H1 (cell line): ENCODE results near the gene FSTL4. TPM values are rescaled to one million over a fixed set of nuclear protein-coding genes. Genes with fewer than 3 reads are reported as not detected.

Experiments
- CTCF ChIA-PET: fragments of 300-600 bp; sonication (Branson Sonifier 250); formaldehyde crosslinking; loops from one replicate; lab custom pipeline; 2021; ENCODE audit not compliant: partially characterized antibody; lab: Charles Lee
- POLR2A ChIA-PET: fragments of 300-600 bp; sonication (Branson Sonifier 250); formaldehyde crosslinking; loops from one replicate; lab custom pipeline; 2021; ENCODE audit warnings: inconsistent platforms; ENCODE audit not compliant: partially characterized antibody; lab: Charles Lee
- DNase-seq, 2 experiments: peaks; one replicate each; pipeline versions ENCODE4 v3.0.0 to v3.0.0-alpha.2; 2010 to 2022; ENCODE audit warnings: low spot score in 2 of 2, low read depth in 1 of 2, mixed read lengths in 1 of 2
- FAIRE-seq: peaks from 2 replicates; lab custom pipeline; 2011; peaks lifted over from hg19 to GRCh38; lab: Jason Lieb, UNC
- H2AFZ ChIP-seq: 2 replicates; pipeline ENCODE4 v1.8.1; 2012; ENCODE audit warnings: low read length, inconsistent platforms
- H2AK5ac ChIP-seq: 2 replicates; pipeline ENCODE4 v1.6.1; 2013; ENCODE audit warnings: low read depth, low read length
- H2BK120ac ChIP-seq: replicated peaks from 2 replicates; pipeline ENCODE3; 2013; ENCODE audit warnings: low read depth, low read length, inconsistent platforms
- H2BK12ac ChIP-seq: 2 replicates; pipeline ENCODE4 v1.6.1; 2013; ENCODE audit warnings: low read depth, low read length
- H2BK15ac ChIP-seq: 2 replicates; pipeline ENCODE4 v1.6.1; 2013; ENCODE audit warnings: low read length
- H2BK20ac ChIP-seq: 2 replicates; pipeline ENCODE4 v1.6.1; 2013; ENCODE audit warnings: low read length
- H2BK5ac ChIP-seq: 2 replicates; pipeline ENCODE4 v1.6.1; 2013; ENCODE audit warnings: low read depth, low read length
- H3K14ac ChIP-seq: 2 replicates; pipeline ENCODE4 v1.6.1; 2013; ENCODE audit warnings: inconsistent platforms; ENCODE audit not compliant: insufficient read length
- H3K18ac ChIP-seq: 2 replicates; pipeline ENCODE4 v1.6.1; 2013; ENCODE audit warnings: low read length; ENCODE audit errors: extremely low read depth
- H3K23ac ChIP-seq: 2 replicates; pipeline ENCODE4 v1.6.1; 2013; ENCODE audit warnings: inconsistent platforms; ENCODE audit not compliant: insufficient read length
- H3K23me2 ChIP-seq: 2 replicates; pipeline ENCODE4 v1.6.1; 2013; ENCODE audit warnings: low read depth, low read length
- H3K27ac ChIP-seq: 2 replicates; pipeline ENCODE4 v1.6.1; 2011; ENCODE audit warnings: low read depth, low read length, inconsistent platforms
- H3K27me3 ChIP-seq, 4 experiments: replicated peaks in 1 of 4; 1 replicate in 1 of 4; 2 replicates in 3 of 4; pipeline versions ENCODE4 v1.6.1 to v1.8.1; 2011 to 2013; ENCODE audit warnings: low read length in 3 of 4, mild to moderate bottlenecking in 3 of 4, inconsistent platforms in 2 of 4, mixed read lengths in 2 of 4, moderate library complexity in 1 of 4; ENCODE audit not compliant: control insufficient read depth in 3 of 4, insufficient read depth in 3 of 4; ENCODE audit errors: extremely low read depth in 1 of 4
- H3K36me3 ChIP-seq, 4 experiments: 2 replicates each; pipeline versions ENCODE4 v1.6.1 to v1.8.1; 2011 to 2013; ENCODE audit warnings: mild to moderate bottlenecking in 4 of 4, low read length in 3 of 4, moderate library complexity in 2 of 4, control low read depth in 1 of 4, inconsistent platforms in 1 of 4; ENCODE audit not compliant: insufficient read depth in 4 of 4, control insufficient read depth in 2 of 4
- H3K4ac ChIP-seq: replicated peaks from 2 replicates; pipeline ENCODE3; 2013; ENCODE audit warnings: low read length, low read depth, mixed read lengths, inconsistent platforms; ENCODE audit not compliant: insufficient read length
- H3K4me1 ChIP-seq, 4 experiments: replicated peaks in 1 of 4; 1 replicate in 1 of 4; 2 replicates in 3 of 4; pipeline versions ENCODE4 v1.6.1 to v1.8.1; 2011 to 2013; ENCODE audit warnings: low read length in 3 of 4, inconsistent platforms in 2 of 4, mixed read lengths in 1 of 4; ENCODE audit not compliant: insufficient read depth in 4 of 4, control insufficient read depth in 3 of 4
- H3K4me2 ChIP-seq, 2 experiments: 2 replicates each; pipeline versions ENCODE4 v1.6.1 to v1.8.1; 2011 to 2013; ENCODE audit warnings: low read depth in 2 of 2, low read length in 2 of 2, control low read depth in 1 of 2, inconsistent platforms in 1 of 2, mild to moderate bottlenecking in 1 of 2; ENCODE audit not compliant: insufficient read depth in 1 of 2
- H3K4me3 ChIP-seq, 4 experiments: fragments of 200-600, 300-600 bp in 1 of 4; sonication (generic), shearing (Covaris generic), sonication (Bioruptor Twin) in 1 of 4; 2 replicates each; pipeline versions ENCODE4 v1.5.1 to v1.8.1; 2011 to 2016; ENCODE audit warnings: low read length in 4 of 4, low read depth in 3 of 4, control low read depth in 2 of 4, inconsistent platforms in 2 of 4, mild to moderate bottlenecking in 2 of 4, mixed read lengths in 1 of 4, moderate library complexity in 1 of 4; ENCODE audit not compliant: insufficient read depth in 2 of 4; ENCODE audit errors: extremely low read depth in 1 of 4
- H3K56ac ChIP-seq: replicated peaks from 2 replicates; pipeline ENCODE3; 2013; ENCODE audit warnings: low read depth, mild to moderate bottlenecking, mixed read lengths, low read length, inconsistent platforms; ENCODE audit not compliant: insufficient read length
- H3K79me1 ChIP-seq: 2 replicates; pipeline ENCODE4 v1.6.1; 2013; ENCODE audit warnings: low read depth, low read length, control low read depth
- H3K79me2 ChIP-seq, 2 experiments: 2 replicates each; pipeline versions ENCODE4 v1.6.1 to v1.8.1; 2012 to 2013; ENCODE audit warnings: low read length in 2 of 2, mild to moderate bottlenecking in 2 of 2, inconsistent platforms in 1 of 2; ENCODE audit not compliant: insufficient read depth in 2 of 2, control insufficient read depth in 1 of 2
- H3K9ac ChIP-seq, 4 experiments: replicated peaks in 1 of 4; 1 replicate in 1 of 4; 2 replicates in 3 of 4; pipeline versions ENCODE4 v1.6.1 to v1.8.1; 2011 to 2013; ENCODE audit warnings: low read depth in 3 of 4, low read length in 3 of 4, control low read depth in 2 of 4, mild to moderate bottlenecking in 2 of 4, moderate library complexity in 2 of 4, inconsistent platforms in 1 of 4; ENCODE audit errors: extremely low read depth in 1 of 4
- H3K9me3 ChIP-seq, 2 experiments: 2 replicates each; pipeline versions ENCODE4 v1.6.1 to v1.8.1; 2012 to 2013; ENCODE audit warnings: mild to moderate bottlenecking in 2 of 2, moderate library complexity in 2 of 2, control low read depth in 1 of 2, inconsistent platforms in 1 of 2, low read depth in 1 of 2, low read length in 1 of 2, mixed read lengths in 1 of 2; ENCODE audit not compliant: insufficient read depth in 2 of 2
- H4K20me1 ChIP-seq, 2 experiments: replicated peaks in 1 of 2; 2 replicates each; pipeline versions ENCODE3 to v1.8.1; 2011 to 2013; ENCODE audit warnings: inconsistent platforms in 2 of 2, low read length in 2 of 2, mild to moderate bottlenecking in 1 of 2; ENCODE audit not compliant: insufficient read depth in 2 of 2, control insufficient read depth in 1 of 2
- H4K5ac ChIP-seq: 2 replicates; pipeline ENCODE4 v1.6.1; 2013; ENCODE audit warnings: low read length, low read depth, mixed read lengths, inconsistent platforms; ENCODE audit not compliant: insufficient read length
- H4K8ac ChIP-seq: 2 replicates; pipeline ENCODE4 v1.8.0; 2013; ENCODE audit warnings: mild to moderate bottlenecking, moderate library complexity, low read length, inconsistent platforms; ENCODE audit not compliant: insufficient read depth; ENCODE audit errors: extremely low read depth
- H4K91ac ChIP-seq: replicated peaks from 2 replicates; pipeline ENCODE3; 2013; ENCODE audit warnings: low read length, mixed read lengths, inconsistent platforms; ENCODE audit not compliant: insufficient read length
- CHD1 ChIP-seq: IDR thresholded peaks from 2 replicates; pipeline ENCODE4 v1.6.1; 2012; ENCODE audit warnings: low read depth, low read length, improper control_type of control experiment
- CTBP2 ChIP-seq: IDR thresholded peaks from 2 replicates; pipeline ENCODE4 v1.7.0; 2011; ENCODE audit warnings: borderline replicate concordance, mild to moderate bottlenecking, moderate library complexity, mixed read lengths, low read length; ENCODE audit not compliant: insufficient read depth, insufficient read length
- MAX ChIP-seq: IDR thresholded peaks from 2 replicates; pipeline ENCODE4 v1.6.1; 2012; ENCODE audit warnings: inconsistent platforms
- POLR2A ChIP-seq, 2 experiments: IDR thresholded peaks; 1 replicate in 1 of 2; 2 replicates in 1 of 2; pipeline ENCODE4 v1.6.1; 2011; ENCODE audit warnings: low read depth in 2 of 2, low read length in 2 of 2, mild to moderate bottlenecking in 2 of 2; ENCODE audit errors: control extremely low read depth in 1 of 2
- POU5F1 ChIP-seq: IDR thresholded peaks from 2 replicates; pipeline ENCODE4 v1.6.1; 2011; ENCODE audit warnings: low read depth, mild to moderate bottlenecking, low read length, moderate library complexity
- SP1 ChIP-seq: IDR thresholded peaks from 2 replicates; pipeline ENCODE4 v1.6.1; 2011; ENCODE audit warnings: low read depth, low read length
- SP2 ChIP-seq: IDR thresholded peaks from 2 replicates; pipeline ENCODE4 v1.6.1; 2012; ENCODE audit warnings: mild to moderate bottlenecking, low read length, inconsistent platforms
- SRF ChIP-seq: IDR thresholded peaks from 2 replicates; pipeline ENCODE4 v1.6.1; 2011; ENCODE audit warnings: mild to moderate bottlenecking, low read depth, low read length, moderate library complexity
- TAF1 ChIP-seq: IDR thresholded peaks from 2 replicates; pipeline ENCODE4 v1.6.1; 2011; ENCODE audit warnings: mild to moderate bottlenecking, low read depth, low read length
- WGBS, 2 experiments: shearing (Covaris generic) in 1 of 2; methylation state at CpG; one replicate each; pipeline versions ENCODE4 v1.1.6 to v1.1.7; 2013 to 2015; ENCODE audit warnings: low lambda C conversion rate in 2 of 2, mixed read lengths in 2 of 2, inconsistent platforms in 1 of 2, low coverage in 1 of 2, missing lambda C conversion rate in 1 of 2; ENCODE audit not compliant: insufficient replicate concordance in 2 of 2, insufficient coverage in 1 of 2, insufficient read length in 1 of 2; ENCODE audit errors: extremely low coverage in 1 of 2, missing lambda C conversion rate in 1 of 2; 5-methylcytosine and 5-hydroxymethylcytosine counted together
- polyA plus RNA-seq, 7 experiments: library from polyadenylated mRNA; depleted of rRNA in 3 of 7; stranded (reverse) in 5 of 7; unstranded in 2 of 7; fragments of >200 nt in 5 of 7; fragments of 200-250 nt in 2 of 7; gene quantifications; 1 replicate in 5 of 7; 2 replicates in 1 of 7; 4 replicates in 1 of 7; pipeline versions ENCODE4 v1.2.1 to v1.2.3, GENCODE V29; 2011 to 2013; ENCODE audit warnings: missing spikeins in 2 of 7, mixed read lengths in 2 of 7
- total RNA-seq: library from RNA; stranded (reverse); fragmentation: NEBNext Ultra II Directional; extraction: Animal tissue kit (Norgen Biotek cat#: 25700); gene quantifications from 2 replicates; pipeline ENCODE4 v1.2.1, GENCODE V29; 2021
- TF ChIP-seq, protein P1 (sequence below), 3 experiments: IDR thresholded peaks; 1 replicate in 2 of 3; 2 replicates in 1 of 3; pipeline versions ENCODE4 v1.5.1 to v1.6.1; 2011; ENCODE audit warnings: low read length in 3 of 3, mild to moderate bottlenecking in 3 of 3, inconsistent platforms in 2 of 3, low read depth in 1 of 3, moderate library complexity in 1 of 3; ENCODE audit not compliant: insufficient read depth in 1 of 3; ENCODE audit errors: control extremely low read depth in 1 of 3

FSTL4 gene
- total and polyA plus RNA-seq, 2 of the 8 experiments (the other 6 are each of a cell fraction or from before 2014, with no cell fraction given): 3.1 to 4.1 TPM

- Histone ChIP-seq H3K23ac (no peak overlapping the region), H3K4me2 (no peak overlapping the region), H4K5ac (no peak overlapping the region), H3K9me3 (no peaks in the 10 kb centered on the region), H3K4ac (no peak overlapping the region), H3K36me3 (no peaks in the 10 kb centered on the region), H2AFZ (no peak overlapping the region), H2BK120ac (no peak overlapping the region), H2AK5ac (no peak overlapping the region), H2BK20ac (no peak overlapping the region), H2BK5ac (no peak overlapping the region), H3K79me2 (no peaks in the 10 kb centered on the region), H3K27me3 (no peaks in the 10 kb centered on the region), H3K4me3 (no peak overlapping the region), H3K4me1 (no peaks in the 10 kb centered on the region), H3K23me2 (no peaks in the 10 kb centered on the region), H4K8ac (no peak overlapping the region), H3K14ac (no peak overlapping the region), H3K27ac (no peak overlapping the region), H2BK12ac (no peak overlapping the region), H4K20me1 (no peaks in the 10 kb centered on the region), H3K56ac (no peak overlapping the region), H3K9ac (no peak overlapping the region), H3K79me1 (no peaks in the 10 kb centered on the region), H4K91ac (no peak overlapping the region), H2BK15ac (no peak overlapping the region), H3K18ac (no peak overlapping the region)
- POLR2A ChIA-PET: no interaction called here
- no peak for FAIRE-seq
- peak in 1 of 2 experiments; percentile 16 for DNase-seq
- WGBS, 2 experiments: 96% methylated on average over 6 of the region's 6 CpGs; no CpG with 5 or more reads in 1 of the 2 experiments
- CTCF ChIA-PET: interaction anchor here (2.0 kb wide), 1 partner anchor 13 kb away, joined by 4 read pairs; no protein-coding TSS in a partner anchor
- TF ChIP-seq POLR2A (IDR thresholded peaks at IDR 0.05; ENCODE audit: control extremely low read depth in 1 of 2, low read depth in 2 of 2, low read length in 2 of 2): no peak
- TF ChIP-seq MAX: no peak
- TF ChIP-seq CTBP2: no peak
- TF ChIP-seq SRF: no peak
- TF ChIP-seq TAF1: no peak
- TF ChIP-seq POU5F1: no peak
- no peak for TF ChIP-seq SP1
- TF ChIP-seq SP2: no peak
- no peak for TF ChIP-seq CHD1
- TF ChIP-seq, protein P1, sequence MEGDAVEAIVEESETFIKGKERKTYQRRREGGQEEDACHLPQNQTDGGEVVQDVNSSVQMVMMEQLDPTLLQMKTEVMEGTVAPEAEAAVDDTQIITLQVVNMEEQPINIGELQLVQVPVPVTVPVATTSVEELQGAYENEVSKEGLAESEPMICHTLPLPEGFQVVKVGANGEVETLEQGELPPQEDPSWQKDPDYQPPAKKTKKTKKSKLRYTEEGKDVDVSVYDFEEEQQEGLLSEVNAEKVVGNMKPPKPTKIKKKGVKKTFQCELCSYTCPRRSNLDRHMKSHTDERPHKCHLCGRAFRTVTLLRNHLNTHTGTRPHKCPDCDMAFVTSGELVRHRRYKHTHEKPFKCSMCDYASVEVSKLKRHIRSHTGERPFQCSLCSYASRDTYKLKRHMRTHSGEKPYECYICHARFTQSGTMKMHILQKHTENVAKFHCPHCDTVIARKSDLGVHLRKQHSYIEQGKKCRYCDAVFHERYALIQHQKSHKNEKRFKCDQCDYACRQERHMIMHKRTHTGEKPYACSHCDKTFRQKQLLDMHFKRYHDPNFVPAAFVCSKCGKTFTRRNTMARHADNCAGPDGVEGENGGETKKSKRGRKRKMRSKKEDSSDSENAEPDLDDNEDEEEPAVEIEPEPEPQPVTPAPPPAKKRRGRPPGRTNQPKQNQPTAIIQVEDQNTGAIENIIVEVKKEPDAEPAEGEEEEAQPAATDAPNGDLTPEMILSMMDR (IDR thresholded peaks at IDR 0.05; ENCODE audit: control extremely low read depth in 1 of 3, insufficient read depth in 1 of 3, low read depth in 1 of 3, low read length in 3 of 3): no peak
Measured at GRCh38 chr5:133497608-133498348, 114.6 kb downstream of the FSTL4 start.
